NCI-H2196 (cell line): ENCODE data around the gene BIN1.
A peak's percentile ranks its signal among the peaks of the same experiment; 100 is the strongest.

Source experiments
- DNase-seq: peaks from one replicate; lab custom pipeline; 2025; ENCODE audit not compliant: unreplicated experiment; lab: John Stamatoyannopoulos, UW

Gene BIN1

GRCh38 chr2:127059559-127059958 is 47.4 kb downstream of the BIN1 start:
- DNase-seq = no peak

- DNase-seq = no peak
Observed at GRCh38 chr2:127058954-127059252, 48.1 kb downstream of the BIN1 start.

DNA sequence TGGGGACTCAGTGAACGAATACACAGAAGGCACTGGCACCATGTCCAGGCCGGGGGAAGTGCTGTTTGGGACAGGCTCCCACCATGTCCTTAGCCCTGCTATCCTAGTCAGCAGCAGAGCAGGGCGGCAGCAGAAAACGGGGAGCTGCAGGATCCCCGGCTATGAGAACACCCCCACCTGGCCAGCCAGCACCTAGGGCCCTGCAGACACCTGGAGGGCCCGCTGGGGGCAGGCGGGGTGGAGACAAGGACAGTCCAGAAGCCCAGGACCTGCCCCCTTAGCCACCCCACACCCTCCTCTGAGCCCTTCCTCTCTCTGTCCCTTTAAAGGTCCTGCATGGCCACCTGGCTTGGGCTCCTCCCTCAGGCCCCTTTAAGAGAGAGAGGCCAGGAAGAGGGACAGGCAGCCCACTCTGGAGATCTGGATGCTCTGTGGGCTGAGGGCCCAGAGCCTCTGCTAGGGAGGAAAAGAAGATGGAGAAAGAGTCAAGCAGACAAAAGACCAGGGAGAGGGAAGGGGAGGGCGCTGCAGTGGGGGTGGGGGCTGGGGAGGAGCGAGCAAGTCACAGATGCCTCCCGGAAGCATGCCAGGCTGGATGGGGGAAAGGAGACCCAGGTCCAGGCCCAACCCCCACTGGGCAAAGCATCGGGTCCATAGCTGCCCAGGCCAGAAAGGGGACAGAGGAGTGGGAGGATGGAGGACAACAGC is 48.6 kb downstream of the BIN1 start:
- no peak for DNase-seq

DNA sequence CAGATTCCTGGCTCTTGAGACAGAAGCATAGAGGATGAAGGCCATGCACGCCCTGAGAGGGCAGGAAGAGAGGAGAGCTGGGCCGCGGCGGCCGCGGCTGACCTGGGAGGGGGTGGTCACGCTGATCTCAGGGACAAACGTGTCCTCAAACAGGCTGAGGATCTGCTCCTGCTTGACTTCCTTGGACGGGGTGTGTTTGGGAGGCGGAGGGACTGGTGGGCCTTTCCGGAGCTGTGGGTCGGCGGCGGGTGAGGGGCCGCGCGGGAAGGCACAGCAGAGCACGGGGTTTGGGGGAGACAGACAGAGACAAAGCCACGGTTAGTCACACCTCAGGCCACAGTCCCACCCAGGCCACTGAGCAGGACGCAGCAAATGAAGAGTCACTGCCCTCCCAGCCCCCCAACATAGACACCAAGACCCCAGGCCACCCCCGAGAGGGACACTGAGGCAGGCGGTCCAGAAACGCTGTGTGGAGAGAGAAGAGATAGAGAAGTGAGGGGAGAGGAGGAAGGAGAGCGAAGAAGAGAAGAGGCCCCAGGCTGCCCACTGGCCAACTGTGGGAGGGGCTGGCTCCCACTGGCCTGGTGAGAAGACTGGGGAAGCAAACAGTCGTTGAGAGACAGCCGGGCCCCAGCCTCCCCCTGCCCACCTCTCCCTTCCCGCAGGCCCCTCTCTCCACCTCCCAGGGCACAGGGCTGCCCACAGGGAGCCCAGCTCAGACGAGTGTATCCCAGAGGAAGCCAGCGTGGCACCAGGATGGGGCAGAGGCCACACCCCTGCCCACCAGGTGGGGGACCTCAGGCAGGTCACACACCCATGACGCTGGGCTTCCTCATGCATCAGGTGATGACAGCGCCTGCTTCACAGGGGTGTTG is 49.3 kb downstream of the BIN1 start:
- DNase-seq = no peak

DNA sequence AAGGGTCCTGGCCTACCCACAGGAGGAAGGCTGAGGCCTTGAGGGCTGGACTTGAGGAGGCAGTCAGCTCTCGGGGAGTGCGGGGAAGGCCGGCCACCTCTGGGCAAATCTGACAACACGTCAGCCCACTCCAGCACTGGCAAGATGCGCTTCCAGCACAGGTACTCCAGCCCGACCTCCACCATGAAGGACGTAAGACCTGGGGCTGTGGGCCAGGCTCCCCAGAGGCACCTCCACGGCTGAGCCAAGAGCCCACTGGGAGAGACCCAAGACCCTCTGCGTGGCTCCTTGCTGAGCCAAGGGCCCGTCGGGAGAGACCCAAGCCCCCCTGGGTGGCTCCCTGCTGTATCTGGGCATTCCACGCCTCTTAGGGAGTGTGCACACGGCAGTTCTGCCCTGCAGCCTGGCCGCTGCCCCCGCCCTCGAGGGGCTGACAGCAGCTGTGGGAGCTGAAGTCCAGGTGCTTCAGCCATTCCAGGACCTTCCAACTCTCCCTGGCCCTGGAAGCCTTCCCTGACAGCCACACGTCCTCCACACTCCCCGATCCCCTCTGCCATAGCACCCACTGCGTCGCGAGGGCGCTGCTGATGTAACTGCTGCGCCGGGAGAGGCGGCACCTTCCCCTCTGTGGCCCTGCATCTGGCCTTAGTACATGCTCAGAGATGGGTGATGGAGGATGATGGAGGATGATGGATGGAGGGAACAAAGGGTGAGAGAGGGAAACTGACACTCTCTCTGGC is 50.2 kb downstream of the BIN1 start:
- DNase-seq = no peak

GRCh38 chr2:127056086-127056485 is 50.9 kb downstream of the BIN1 start:
- DNase-seq = no peak

DNA sequence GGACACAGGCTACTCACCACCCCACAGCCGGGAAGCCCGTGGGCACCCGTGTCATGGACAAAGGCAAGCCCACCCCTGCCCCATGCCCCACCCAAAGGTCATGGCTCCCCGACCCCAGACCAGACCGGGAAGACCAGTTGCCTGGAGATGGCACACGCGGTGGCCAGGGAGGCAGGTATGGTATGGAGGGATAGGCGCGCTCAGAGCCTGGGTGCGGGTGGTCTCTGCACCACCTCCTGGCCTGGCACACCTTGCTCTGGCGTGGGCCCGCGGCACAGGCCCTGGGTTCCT is 51.2 kb downstream of the BIN1 start:
- DNase-seq = no peak

DNA sequence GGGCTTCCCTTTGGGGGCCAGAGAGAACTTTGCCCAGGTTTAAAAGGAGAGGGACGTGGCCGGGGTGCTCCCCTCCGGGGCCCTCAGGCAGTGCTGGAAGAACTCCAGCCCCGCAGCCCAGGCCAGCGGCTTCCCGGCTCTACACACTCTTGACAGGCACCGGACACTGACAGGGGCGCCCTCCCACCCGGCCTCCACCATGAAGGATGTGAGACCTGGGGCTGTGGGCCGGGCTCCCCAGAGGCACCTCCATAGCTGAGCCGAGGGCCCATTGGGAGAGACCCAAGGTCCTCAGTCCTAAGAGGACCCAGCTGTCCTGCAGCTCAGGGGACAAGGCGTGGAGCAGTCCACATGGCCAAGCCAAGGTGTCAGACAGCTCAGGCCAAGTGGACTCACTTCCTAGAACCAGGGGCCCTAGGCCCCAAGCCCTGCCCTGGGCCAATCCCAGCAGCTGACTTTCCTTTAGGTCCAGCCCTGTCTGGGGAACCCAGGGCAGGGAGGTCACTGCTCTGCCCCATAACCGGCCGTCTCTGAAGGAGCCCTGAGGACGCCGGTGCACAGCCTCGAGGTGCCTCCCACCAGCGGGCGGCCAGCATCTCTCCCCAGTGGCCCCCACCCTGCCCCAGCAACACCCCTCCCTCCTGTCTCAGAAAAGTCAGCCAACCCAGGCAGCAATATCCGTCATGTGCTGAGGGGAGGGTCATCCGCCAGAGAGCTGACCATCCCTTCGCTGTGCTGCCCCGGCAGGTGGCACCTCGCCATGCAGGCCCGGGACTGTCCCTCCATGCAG is 51.8 kb downstream of the BIN1 start:
- no peak for DNase-seq

DNA sequence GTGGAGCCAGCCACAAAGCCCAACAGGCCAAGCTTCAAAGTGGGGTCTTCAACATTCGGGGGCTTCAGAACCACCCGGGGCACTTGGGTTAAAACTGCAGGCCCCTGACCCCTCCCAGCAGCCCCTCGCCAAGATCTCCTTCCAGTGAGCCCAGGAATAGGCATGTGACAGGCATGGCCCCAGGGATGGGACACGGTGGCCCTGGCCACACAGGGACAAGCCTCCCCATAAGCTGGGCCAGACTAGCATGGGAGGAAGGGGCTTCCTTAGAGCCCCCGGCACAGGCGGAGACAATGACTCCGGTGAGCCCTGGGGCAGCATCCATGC is 52.4 kb downstream of the BIN1 start:
- no peak for DNase-seq

- DNase-seq = no peak
Observed at GRCh38 chr2:127053731-127054603, 53.0 kb downstream of the BIN1 start.

- peak; percentile 8 for DNase-seq
Observed at GRCh38 chr2:127052771-127053691, 53.9 kb downstream of the BIN1 start.

- no peak for DNase-seq
Observed at GRCh38 chr2:127052057-127052770, 54.7 kb downstream of the BIN1 start.

- DNase-seq = no peak
Observed at GRCh38 chr2:127051116-127052056, 55.6 kb downstream of the BIN1 start.

GRCh38 chr2:127050803-127051115 is 56.2 kb downstream of the BIN1 start:
- no peak for DNase-seq

DNA sequence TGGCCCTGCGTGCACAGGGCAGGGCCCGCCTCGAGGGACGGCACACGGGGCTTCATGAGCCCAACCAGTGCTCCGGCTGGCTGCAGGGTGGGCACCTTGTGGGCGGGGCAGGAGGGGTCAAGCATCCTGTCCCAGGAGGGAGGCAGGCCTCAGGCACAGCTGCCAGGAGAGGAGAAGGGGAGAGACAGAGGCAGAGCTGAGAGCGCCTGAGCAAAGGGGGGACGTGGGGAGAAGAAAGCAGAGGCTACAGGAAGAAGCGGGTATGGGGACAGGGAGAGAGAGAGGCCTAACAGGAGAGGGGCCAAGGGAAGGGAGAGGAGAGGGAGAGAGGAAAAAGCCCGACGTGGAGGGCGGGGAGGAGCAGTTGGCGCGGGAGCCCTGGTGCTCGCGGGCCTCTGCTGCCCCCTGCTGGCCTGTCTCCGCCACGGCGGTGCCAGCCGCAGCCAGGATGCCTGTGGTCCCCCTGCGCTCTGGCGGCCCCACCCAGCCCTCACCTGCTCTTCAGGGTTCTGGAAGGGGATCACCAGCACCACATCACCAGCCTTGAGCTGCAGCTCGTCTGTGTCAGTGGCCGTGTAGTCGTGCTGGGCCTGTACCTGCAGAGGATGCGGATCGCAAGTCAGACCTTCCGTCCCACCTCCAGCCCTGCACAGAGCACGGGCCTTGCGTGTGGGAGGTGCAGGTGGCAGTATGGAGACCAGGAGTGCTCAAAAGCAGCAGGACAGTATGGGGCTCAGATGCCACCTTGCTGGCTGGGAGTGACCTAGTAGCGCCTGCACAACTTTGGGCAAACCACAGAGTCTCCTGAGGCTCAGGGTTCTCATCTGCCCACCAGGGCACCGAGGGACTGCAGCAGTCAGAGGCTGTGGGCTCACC is 56.8 kb downstream of the BIN1 start:
- peak; percentile 70 for DNase-seq

- DNase-seq = no peak
Observed at GRCh38 chr2:127048969-127049897, 57.7 kb downstream of the BIN1 start.
